Stimulated activated naive CD4-positive, alpha-beta T cell treated with Interleukin-2 at 50 U/mL for 16 hours (primary cell): ENCODE measurements around the gene MARK2.
A peak's percentile ranks its signal among the peaks of the same experiment; 100 is the strongest.

Experiments used
- DNase-seq: peaks from one replicate; lab custom pipeline; 2025; lab: John Stamatoyannopoulos, UW

The MARK2 gene

DNA sequence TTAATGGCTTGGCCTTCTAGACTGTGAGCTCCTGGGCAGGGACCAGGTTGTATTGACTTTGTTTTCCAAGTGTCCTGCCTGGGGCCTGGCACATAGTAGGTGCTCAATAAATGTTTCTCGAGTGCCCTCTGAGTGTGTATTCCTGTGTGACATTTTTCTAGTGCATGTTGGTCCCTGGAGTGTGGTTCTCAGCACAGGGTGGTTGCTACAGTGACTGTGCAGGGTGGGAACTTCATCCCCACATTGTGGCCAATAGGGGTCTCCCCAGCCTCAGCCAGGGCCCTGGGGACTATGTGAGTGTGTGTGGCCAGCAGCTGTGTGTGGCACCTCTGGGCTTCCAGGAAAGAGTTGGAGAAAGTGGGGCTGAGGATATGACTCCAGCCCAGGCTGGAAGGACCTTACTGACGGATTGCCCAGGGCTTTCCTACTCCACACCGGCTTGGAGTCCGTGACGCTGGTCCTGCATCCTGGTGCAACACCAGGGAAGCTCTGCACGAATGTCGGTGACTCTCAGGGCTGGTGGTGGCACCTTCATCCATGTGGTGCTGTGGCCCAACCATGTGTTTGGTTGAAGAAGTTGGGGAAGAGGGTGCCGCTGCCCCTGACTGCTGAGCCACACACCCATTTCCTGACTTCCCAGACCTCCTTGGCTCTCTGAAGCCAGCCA lies 9.0 kb upstream of the MARK2 start:
- no peak for DNase-seq

DNA sequence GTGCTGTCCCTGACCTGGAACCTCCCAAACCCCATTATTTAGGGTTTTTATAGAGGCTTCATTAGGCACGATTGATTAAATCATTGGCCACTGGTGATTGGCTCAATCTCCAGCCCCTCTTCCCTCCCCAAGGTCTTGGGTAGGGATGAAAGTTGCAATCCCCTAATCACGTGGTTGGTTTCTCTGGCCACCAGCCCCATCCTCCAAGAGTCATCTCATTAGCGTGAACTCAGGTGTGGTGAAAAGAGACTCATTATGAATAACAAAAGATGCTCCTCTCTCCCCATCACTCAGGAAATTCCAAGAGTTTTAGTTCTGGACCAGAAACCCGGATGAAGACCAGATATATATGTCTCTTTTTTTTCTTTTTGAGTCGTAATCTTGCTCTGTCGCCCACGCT lies 7.6 kb upstream of the MARK2 start:
- DNase-seq, result no peak

DNA sequence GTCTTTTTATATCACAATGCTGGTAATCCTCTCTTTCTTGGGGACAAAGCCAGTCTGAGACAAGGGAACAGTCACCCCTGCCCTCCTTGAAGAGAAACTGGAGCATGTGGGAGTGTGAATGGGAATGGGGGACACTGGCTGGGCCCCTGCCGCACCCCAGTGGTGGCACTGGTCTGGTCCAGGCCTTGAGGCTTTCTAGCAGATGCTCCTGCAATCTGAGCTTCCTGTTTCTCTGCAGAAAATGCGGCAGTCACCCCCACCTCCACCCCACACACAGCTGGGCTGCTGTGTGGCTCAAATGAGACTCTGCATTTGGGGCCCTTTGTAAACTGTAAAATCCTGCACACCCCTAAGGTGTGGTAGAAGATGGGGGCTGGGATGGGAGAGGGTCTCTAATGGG lies 6.6 kb upstream of the MARK2 start:
- no peak for DNase-seq

DNA sequence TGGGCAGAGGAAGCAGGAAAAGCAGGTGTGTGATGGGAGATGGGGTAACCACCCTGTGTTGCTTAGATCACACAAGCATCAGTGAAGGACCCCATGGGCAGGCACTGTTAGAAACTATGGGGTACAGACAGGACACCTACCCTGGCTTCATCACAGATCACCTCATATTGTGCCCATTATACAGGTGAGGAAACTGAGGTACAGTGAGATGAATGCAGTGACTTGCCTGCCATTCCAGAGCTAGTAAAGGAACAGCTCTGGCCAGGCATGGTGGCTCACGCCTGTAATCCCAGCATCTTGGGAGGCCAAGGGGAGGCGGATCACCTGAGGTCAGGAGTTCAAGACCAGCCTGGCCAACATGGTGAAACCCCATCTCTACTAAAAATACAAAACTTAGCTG lies 5.9 kb upstream of the MARK2 start:
- DNase-seq, result no peak

DNA sequence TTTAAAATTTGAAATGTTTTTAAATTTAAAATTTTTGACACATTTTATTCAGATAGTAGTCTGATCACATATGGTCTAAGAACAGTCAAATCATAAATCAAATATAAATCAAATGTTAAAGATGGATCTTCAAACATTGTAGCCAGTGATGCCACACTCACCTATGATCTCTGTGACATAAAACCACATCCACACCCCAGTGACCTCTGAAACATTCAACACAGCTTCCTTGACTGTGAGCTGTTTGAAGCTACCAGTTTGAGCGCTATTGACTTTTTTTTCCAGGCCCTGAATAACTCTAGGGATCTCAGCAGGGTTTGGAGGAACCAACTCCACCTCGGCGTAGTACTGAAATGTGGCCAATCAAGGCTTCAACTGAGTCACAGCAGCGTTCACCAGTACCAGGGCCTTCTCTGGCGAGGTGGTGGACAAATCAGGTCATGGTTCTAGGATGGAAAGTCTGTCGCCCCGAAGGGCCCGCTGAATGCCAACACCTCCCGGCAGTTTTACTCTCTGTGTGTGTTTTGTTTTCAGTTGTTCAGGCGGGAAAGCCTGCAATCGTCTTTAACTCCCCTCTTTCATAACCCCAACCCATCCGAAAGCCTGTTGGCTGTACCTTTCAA lies 4.3 kb upstream of the MARK2 start:
- DNase-seq, result no peak

DNA sequence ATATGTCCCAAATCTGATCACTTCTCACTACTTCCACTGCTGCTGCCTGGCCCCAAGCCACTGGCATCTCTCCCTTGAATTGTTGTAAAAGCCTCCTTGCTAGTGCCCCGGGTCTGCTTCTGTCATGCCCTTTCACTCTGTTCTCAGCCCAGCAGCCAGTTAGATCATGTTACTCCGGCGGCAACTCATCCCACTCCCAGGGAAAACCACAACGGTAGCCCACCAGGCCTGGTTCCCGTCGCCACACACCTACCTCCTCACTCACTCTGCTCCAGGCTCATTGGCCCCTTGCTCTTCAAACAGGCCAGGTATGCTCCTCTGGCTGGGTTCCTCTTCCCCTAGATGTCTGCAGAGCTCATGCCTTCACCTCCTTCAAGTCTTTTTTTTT lies 3.8 kb upstream of the MARK2 start:
- no peak for DNase-seq

DNA sequence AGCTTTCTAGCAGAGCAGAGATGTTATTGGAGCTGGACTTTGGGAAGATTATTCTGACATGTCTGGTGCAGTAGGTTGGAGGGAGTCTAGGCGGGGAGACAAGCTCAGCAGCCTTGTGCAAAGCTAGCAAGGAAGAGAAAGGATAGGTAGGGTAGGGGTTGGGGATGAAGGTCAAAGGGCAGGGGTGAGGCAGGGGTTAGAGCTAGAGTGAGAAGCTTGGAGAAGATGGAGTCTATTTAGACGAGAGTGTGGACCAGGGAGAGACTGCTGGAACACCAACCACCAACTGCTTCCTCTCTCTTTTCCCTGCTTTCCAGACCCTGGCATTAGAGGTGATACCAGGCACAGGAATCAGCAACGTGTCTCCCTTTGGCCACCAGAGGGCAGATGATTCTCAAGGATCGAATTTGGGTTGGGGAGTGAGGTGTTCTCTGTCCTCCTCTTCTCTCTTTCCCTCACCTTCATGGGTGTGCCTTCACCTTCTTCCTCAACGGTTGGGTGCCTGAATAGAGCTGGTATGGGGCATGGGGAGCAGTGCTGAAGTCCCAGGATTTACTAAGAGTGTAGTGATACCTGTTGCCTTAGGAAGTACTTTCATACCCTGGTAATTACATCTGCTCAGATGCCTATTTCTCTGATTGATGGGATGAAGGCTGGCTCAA lies 1.8 kb upstream of the MARK2 start:
- peak; percentile 70 for DNase-seq

DNA sequence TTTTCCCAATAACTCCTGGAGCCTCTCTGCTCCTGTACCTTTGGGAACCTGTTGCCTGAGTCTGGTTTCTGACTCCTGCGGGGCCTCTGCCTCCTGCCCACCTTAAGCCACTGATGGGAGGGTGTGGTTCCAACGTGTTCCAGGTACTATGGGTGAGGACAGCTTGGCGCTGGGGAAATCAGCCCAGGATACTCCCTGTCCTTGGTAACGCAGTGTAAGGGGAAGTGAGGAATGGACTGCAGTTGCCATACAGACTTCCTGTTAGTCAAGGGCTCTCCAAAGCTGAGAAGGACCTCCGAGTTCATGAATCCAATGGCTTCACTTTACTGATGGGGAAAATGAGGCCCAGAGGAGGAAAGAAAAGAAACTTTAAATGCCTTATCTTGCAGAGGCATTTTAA lies 1.2 kb upstream of the MARK2 start:
- DNase-seq, result no peak

DNA sequence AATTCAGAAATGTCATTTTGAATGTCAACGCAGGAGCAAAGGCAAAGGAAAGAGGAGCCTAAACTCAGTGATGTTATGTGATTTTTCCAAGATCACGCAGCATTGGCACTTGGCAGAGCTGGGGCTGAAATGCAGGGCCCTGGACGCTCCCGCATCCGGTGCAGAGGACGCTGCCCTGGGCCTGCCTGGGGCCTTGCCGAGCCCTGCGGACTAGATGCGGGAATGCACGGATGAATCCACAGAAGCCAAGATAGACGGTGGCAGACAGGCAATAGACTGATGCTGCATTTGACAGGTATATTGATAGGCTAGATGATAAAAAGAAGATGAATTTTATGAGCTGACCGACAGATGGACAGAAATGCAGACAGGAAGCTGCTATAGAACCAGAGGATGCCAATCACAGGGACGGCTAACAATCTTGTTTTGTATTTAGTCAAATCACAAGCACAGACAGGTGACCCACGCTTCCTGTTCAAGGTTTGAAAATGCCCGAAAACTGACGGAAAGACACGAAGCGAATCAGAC lies 696 bp upstream of the MARK2 start:
- DNase-seq, result no peak

DNA sequence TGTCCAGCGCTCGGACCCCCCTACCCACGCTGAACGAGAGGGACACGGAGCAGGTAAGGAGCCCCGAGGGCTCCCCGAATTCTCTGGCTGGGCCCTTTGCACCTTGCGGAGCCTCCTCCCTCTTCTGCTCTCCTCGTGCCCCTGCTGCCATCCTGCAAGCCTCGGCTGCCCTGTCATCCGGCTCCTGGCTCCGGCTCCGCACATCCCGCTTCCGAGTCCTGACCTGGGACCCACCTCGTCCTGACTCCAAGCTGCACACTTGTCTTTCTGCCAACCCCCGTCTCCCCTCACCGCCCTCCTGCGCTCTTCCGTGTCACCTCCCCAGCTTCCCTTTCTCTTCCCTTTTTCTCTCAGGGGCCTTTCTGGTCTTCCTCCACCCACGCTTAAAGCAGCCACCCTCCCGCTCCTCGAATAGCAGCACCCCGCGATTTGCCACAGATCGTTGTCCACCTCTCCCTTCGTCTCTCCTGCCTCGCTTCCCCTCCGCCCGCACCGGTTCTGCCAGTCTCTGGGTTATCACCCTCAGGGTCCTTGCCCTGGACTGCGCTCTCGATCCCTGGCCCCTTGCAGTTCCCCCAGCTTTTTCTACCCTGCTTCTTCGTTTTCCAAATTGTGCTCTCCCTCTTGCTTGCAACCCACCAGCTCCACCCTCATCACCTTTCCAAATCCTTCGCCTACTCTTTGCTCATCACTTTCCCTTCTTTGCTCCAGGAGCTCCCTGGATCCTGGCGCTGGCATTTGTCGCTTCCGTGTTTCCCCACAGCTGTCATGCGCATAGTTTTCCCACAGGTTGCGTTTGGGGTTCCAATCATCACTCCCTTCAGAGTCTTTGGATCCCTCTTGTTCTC lies 822 bp downstream of the MARK2 start:
- peak; percentile 16 for DNase-seq

DNA sequence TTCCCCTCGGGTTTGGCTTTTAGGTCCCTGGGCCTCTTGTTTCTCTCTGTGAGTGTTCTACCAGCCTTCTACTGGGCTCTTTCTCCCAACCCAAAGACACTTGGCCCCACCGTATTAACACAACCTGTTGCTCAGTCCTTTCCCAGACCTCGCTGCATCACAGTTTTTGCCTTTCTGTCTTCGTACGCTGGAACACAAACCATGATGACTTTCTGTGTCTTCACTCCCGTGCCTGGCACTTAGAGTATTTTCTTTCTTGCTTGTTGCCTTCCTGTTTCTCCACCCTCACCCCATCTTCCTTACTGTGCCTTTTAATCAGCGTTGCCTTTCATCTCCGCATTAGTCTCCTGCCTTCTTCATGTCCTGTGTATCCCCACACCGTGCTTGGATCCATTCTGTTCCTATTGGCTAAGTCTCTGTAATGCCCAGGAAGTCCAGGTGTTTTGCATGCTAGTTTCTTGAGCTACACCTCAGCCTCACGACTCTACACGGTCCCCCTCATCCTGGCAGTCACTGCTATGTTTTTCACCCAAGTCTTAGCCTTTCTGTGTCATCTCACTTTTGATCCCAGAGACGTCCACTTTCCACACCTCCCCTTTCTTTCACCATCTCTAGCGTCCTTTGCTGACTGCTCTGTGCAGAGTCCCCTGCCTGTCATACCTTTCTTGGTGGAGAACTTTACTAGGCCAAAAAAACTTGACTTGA lies 1.6 kb downstream of the MARK2 start:
- no peak for DNase-seq

DNA sequence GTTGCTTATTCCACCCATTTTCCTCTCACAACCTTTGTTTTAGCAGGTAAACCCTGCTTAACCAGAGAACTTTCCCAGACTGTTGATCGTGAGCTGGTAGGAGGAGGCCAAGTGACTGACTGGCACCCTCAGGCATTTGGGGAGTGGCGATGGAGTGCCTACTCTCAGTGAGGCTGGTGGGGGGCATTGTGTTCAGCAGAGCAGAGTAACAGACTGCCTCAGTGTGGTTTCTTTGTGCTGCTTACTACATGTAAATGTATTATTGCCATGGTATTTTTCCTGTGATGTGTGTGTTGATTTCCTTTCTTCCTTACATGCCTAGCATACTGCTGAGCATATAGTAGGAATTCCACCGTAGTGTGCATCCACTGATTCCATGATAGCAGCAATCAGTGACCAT lies 2.6 kb downstream of the MARK2 start:
- DNase-seq, result no peak

DNA sequence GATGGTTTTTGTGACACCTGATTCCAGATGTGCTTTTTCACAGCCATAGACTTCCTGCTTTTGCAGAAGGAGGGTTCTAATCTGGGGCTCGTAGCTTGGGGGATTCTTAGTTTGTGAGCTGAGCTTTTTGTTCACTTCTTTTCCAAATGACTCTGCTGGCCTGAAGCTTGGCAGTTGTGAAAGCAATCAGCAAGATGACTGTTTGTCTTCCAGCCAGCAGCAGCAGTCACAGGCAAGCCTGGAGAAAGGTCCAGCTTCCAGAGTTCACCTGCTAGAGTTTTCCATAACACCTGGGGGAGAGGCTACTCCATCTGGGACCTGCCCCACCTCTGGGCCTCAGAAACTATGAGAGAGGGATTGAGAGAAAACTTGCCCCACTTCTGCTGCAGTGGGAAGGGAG lies 4.1 kb downstream of the MARK2 start:
- no peak for DNase-seq

DNA sequence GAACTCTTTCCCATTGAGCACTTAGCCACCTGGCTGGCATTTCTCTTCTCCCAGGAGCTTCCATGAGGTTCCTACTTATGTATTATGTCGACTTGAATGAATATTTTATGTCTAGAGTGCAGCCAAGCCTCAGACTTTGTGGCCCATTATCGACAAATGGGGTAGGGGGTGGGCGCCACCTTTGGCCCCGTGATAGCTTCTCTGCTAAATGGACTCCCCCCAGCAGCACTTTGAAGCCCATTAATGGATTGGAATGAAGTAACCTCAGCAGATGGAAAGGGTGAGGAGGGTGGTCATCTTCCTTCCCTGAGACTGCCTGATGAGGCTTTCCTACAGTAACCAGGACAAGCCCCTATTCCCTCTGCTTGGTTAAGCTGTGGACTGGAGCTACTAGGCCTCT lies 5.9 kb downstream of the MARK2 start:
- DNase-seq, result no peak

DNA sequence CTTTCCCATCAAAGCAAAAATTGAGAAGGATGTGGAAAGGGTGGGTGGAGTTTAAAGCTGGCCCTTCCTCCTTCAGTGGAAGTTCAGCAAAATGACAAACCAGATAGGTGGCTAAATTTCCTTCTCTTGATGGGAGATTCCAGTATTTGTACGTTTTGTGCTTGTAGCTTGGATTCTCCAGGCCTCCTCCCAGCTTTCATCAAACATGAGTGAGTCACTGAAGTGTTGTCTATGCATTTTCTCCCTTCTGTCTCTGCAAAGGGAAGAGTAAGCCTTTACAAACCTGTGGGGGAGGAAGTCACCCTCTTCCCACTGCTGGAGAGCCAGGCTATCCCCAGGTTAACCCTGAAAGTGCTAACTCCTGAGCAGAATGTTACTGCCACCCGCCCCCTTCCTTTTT lies 6.4 kb downstream of the MARK2 start:
- no peak for DNase-seq

DNA sequence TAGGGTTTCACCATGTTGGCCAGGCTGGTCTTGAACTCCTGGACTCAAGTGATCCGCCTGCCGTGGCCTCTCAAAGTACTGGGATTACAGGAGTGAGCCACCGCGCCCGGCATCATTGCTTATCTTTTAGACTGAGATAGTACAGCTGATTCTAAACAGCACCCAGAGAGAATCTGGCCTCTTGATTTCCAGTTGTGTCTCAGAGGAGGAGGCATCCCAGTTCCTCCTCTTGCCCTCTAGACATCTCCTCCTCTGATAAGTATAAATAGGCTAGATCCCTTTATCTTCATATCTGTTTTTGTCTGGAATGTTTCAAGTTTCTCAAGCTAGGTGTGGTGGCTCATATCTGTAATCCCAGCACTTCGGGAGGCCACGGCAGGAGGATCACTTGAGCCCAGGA lies 7.0 kb downstream of the MARK2 start:
- DNase-seq, result no peak

DNA sequence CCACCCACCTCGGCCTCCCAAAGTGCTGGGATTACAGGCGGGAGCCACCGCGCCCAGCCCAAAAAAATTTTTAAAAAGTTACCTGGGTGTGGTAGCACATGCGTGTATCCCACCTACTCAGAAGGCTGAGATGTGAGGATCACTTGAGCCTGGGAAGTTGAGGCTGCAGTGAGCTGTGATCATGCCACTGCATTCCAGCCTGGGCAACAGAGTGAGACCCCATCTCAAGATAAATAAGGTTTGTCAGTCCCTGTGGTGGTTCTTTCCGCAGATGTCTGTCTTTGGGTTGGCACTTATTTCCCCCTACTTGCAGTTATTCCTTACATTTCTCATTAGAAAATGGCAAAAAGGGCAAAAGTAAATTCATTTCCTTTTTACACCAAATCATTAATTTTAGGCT lies 8.0 kb downstream of the MARK2 start:
- no peak for DNase-seq

DNA sequence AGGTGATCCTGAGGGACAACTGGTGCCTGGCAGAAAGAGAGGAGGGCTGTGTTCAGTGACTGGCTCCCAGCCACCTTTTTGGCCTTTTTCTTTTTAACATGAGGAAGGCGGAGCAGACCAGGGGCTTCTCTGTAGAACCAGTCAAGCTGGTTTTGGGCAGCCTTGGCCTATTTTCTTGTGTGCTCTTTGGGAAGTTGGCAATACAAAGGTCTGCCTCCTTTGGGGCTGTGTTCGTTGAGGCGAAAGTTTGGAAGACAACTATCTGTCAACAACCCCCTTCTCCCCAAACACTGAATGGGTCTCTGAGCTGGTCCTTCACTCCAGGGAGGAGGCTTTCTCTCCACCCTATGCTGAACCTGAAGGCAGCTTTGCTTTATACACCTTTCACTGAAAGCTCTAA lies 8.5 kb downstream of the MARK2 start:
- DNase-seq, result no peak

DNA sequence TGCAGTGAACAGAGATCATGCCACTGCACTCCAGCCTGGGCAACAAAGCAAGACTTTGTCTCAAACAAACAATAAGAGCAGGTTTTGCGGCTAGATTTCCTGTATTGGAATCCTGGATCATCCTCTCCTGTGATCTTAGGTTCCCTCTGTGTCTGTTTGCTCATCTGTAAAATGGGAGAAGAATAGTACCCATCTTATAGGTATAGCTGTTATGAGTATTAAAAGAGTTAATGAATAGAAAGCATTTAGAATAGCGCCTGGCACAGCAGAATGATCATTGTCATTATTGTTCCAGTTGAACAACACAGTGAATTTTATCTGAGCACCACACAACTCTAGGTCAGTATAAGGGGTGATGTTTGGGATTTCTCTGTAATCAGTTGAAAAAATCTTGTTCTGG lies 10.8 kb downstream of the MARK2 start:
- DNase-seq, result no peak

DNA sequence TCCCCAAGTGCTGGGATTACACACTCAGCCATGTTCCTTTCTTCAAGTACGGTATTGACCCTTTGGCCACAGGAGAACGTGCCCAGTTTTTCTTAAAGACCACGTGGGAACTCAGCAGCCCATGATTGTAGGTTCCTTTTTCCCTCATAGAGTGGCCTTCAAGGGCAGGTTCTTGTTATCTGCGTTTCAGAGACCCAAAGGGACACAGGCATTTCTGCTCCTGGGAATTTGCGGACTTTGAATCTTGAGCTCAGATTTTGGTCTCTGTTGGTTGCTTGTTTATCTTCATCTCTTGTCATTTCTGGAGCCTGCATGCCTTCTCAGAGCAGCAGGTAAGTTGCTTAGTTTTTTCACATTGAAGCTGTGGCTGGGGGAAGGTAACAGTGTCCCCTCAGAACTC lies 12.0 kb downstream of the MARK2 start:
- DNase-seq, result no peak

DNA sequence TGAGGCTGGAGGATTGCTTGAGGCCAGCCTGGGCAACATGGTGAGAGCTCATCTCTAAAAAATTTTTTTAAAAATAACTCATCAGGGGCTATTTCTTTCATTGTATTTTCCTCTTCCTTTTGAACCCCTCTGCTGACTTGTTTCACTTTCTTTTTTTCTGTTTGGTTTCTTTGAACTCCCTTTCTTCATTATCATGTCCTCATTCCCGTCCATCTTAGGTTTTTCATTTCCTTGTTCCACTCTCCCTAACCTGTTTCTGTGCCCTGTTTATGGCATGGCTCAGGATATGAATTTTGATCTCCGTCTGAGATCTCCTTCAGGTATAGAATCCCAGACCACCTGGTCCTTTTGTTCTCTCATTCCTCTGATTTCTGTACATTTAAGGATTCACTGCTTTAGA lies 12.5 kb downstream of the MARK2 start:
- no peak for DNase-seq

DNA sequence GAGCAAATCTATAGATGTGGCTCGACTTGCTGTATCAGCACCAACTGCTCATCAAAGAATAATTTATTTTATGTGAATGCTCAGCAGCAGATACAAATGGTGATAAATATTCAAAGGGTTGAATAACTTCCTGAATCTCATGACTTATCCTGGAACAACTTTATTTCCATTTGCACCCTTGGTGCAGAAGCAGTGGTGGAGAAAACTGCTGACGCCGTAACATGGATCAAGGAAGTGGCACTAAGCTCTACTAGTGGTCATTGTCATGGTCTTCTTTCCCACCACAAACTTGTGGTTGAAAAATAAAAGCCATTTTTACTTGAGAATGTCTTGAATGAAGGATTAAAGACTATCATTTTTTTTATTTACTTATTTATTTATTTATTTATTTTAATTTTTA lies 14.6 kb downstream of the MARK2 start:
- DNase-seq, result no peak
